OCI-LY1 (cell line): Measurements from ENCODE around the gene ICE1.

Source experiments
- EZH2 ChIP-seq: fragments of 200-600 bp; sonication (generic), shearing (Covaris generic); IDR thresholded peaks from 2 replicates; pipeline ENCODE4 v1.8.0; 2017; ENCODE audit warnings: borderline replicate concordance, mixed run types, mild to moderate bottlenecking, antibody characterized with exemption, low read length, moderate library complexity, mixed read lengths
- TF ChIP-seq, protein P1 (sequence below): fragments of 200-600 bp; sonication (generic), shearing (Covaris generic); IDR thresholded peaks from 2 replicates; pipeline ENCODE4 v1.5.1; 2017; ENCODE audit warnings: mild to moderate bottlenecking, antibody characterized with exemption, low read length, moderate library complexity, mixed read lengths

DNA sequence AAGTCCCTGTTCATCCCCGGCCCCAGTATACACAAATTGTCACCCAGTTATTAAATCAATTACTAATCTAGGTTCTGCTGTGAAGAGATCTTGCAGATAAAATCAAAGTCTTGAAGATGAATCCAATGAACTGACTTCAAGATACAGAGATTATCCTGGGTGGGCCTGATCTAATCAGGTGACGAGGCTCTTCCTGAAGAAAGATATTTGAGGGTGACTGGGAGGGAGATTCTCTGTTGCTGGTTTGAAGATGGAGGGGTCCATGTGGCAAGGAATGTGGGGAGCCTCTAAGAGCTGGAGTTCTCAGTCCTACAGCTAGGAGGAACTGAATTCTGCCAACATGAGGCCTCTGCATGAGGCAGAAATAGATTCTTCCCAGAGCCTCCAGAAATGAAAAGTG, 36.1 kb upstream of the ICE1 start:
- TF ChIP-seq, protein P1, sequence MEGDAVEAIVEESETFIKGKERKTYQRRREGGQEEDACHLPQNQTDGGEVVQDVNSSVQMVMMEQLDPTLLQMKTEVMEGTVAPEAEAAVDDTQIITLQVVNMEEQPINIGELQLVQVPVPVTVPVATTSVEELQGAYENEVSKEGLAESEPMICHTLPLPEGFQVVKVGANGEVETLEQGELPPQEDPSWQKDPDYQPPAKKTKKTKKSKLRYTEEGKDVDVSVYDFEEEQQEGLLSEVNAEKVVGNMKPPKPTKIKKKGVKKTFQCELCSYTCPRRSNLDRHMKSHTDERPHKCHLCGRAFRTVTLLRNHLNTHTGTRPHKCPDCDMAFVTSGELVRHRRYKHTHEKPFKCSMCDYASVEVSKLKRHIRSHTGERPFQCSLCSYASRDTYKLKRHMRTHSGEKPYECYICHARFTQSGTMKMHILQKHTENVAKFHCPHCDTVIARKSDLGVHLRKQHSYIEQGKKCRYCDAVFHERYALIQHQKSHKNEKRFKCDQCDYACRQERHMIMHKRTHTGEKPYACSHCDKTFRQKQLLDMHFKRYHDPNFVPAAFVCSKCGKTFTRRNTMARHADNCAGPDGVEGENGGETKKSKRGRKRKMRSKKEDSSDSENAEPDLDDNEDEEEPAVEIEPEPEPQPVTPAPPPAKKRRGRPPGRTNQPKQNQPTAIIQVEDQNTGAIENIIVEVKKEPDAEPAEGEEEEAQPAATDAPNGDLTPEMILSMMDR = no peak
- TF ChIP-seq EZH2 = no peak
